Liver (tissue), 9 donors: ENCODE results near the gene NCAM1. TPM values are rescaled to one million over a fixed set of nuclear protein-coding genes. Genes with fewer than 3 reads are reported as not detected.

Experiments used
- DNase-seq: peaks from one replicate; pipeline ENCODE4 v3.0.0-alpha.2; 2017; ENCODE audit warnings: low spot score
- H3K27ac ChIP-seq, 2 donors: one replicate each; pipeline ENCODE4 v1.7.0; 2013; ENCODE audit warnings: inconsistent platforms in 2 of 2, low read length in 2 of 2, control low read depth in 1 of 2, low read depth in 1 of 2, mild to moderate bottlenecking in 1 of 2
- H3K27me3 ChIP-seq, 4 donors: one replicate each; pipeline versions ENCODE4 v1.6.1 to v1.7.0; 2013; ENCODE audit warnings: low read length in 3 of 4, inconsistent platforms in 1 of 4, mild to moderate bottlenecking in 1 of 4, moderate library complexity in 1 of 4; ENCODE audit not compliant: control insufficient read depth in 4 of 4, insufficient read depth in 4 of 4
- H3K36me3 ChIP-seq, 4 donors: one replicate each; pipeline versions ENCODE4 v1.6.1 to v1.7.0; 2013; ENCODE audit warnings: low read length in 3 of 4, mild to moderate bottlenecking in 3 of 4, low read depth in 1 of 4, moderate library complexity in 1 of 4; ENCODE audit not compliant: control insufficient read depth in 4 of 4, insufficient read depth in 3 of 4
- H3K4me1 ChIP-seq, 4 donors: one replicate each; pipeline versions ENCODE4 v1.6.1 to v1.7.0; 2013; ENCODE audit warnings: low read length in 3 of 4, mild to moderate bottlenecking in 3 of 4, moderate library complexity in 1 of 4; ENCODE audit not compliant: control insufficient read depth in 4 of 4, insufficient read depth in 4 of 4
- H3K4me3 ChIP-seq, 3 donors: one replicate each; pipeline versions ENCODE4 v1.6.1 to v1.7.0; 2013; ENCODE audit warnings: low read length in 3 of 3, control low read depth in 1 of 3, low read depth in 1 of 3, mild to moderate bottlenecking in 1 of 3
- H3K9ac ChIP-seq, 2 donors: one replicate each; pipeline ENCODE4 v1.7.0; 2013; ENCODE audit warnings: low read length in 2 of 2, mild to moderate bottlenecking in 2 of 2, moderate library complexity in 2 of 2, control low read depth in 1 of 2, low read depth in 1 of 2
- H3K9me3 ChIP-seq, 4 donors: one replicate each; pipeline versions ENCODE4 v1.6.1 to v1.7.0; 2013; ENCODE audit warnings: low read length in 3 of 4; ENCODE audit not compliant: control insufficient read depth in 4 of 4
- ATF3 ChIP-seq: IDR thresholded peaks from 2 replicates; pipeline ENCODE4 v1.6.1; 2016; ENCODE audit warnings: antibody characterized with exemption
- CTCF ChIP-seq: fragments of 150-350 bp; IDR thresholded peaks from 2 replicates; pipeline ENCODE4 v1.5.1; 2017; ENCODE audit warnings: improper control_type of control experiment, low read depth, low read length; ENCODE audit not compliant: missing input control
- EGR1 ChIP-seq, 2 donors: IDR thresholded peaks; 2 replicates each; pipeline ENCODE4 v1.6.1; 2016 to 2018; ENCODE audit warnings: antibody characterized with exemption in 2 of 2, low read depth in 2 of 2
- FOXA1 ChIP-seq: IDR thresholded peaks from 2 replicates; pipeline ENCODE4 v1.6.1; 2016; ENCODE audit warnings: antibody characterized with exemption
- FOXA2 ChIP-seq: IDR thresholded peaks from 2 replicates; pipeline ENCODE4 v1.6.1; 2016; ENCODE audit warnings: antibody characterized with exemption
- GABPA ChIP-seq, 2 donors: IDR thresholded peaks in 1 of 2; conservative IDR thresholded peaks in 1 of 2; 2 replicates each; pipeline ENCODE4 v1.6.1; 2016; ENCODE audit warnings: antibody characterized with exemption in 2 of 2, mild to moderate bottlenecking in 1 of 2, moderate library complexity in 1 of 2
- HNF4A ChIP-seq, 2 donors: conservative IDR thresholded peaks; 2 replicates each; pipeline ENCODE4 v1.6.1; 2016; ENCODE audit warnings: antibody characterized with exemption in 2 of 2, mild to moderate bottlenecking in 2 of 2
- HNF4G ChIP-seq: IDR thresholded peaks from 2 replicates; pipeline ENCODE4 v1.6.1; 2016; ENCODE audit warnings: antibody characterized with exemption
- JUND ChIP-seq, 2 donors: IDR thresholded peaks; 2 replicates each; pipeline ENCODE4 v1.6.1; 2016; ENCODE audit warnings: antibody characterized with exemption in 2 of 2
- MAX ChIP-seq: IDR thresholded peaks from 2 replicates; pipeline ENCODE4 v1.6.1; 2016; ENCODE audit warnings: antibody characterized with exemption
- NR2F2 ChIP-seq: IDR thresholded peaks from 2 replicates; pipeline ENCODE4 v1.6.1; 2016; ENCODE audit warnings: antibody characterized with exemption
- RAD21 ChIP-seq, 2 donors: IDR thresholded peaks; 2 replicates each; pipeline ENCODE4 v1.6.1; 2016; ENCODE audit warnings: antibody characterized with exemption in 2 of 2, mild to moderate bottlenecking in 2 of 2
- REST ChIP-seq: IDR thresholded peaks from 2 replicates; pipeline ENCODE4 v1.6.1; 2016; ENCODE audit warnings: antibody characterized with exemption, mild to moderate bottlenecking
- RXRA ChIP-seq, 2 donors: IDR thresholded peaks; 2 replicates each; pipeline ENCODE4 v1.6.1; 2017 to 2018; ENCODE audit warnings: antibody characterized with exemption in 2 of 2, mild to moderate bottlenecking in 1 of 2
- SP1 ChIP-seq: IDR thresholded peaks from 2 replicates; pipeline ENCODE4 v1.6.1; 2018; ENCODE audit warnings: antibody characterized with exemption, mild to moderate bottlenecking
- TAF1 ChIP-seq: conservative IDR thresholded peaks from 2 replicates; pipeline ENCODE4 v1.6.1; 2016; ENCODE audit warnings: antibody characterized with exemption, mild to moderate bottlenecking
- YY1 ChIP-seq: IDR thresholded peaks from 2 replicates; pipeline ENCODE4 v1.6.1; 2016; ENCODE audit warnings: antibody characterized with exemption, mild to moderate bottlenecking
- ZBTB33 ChIP-seq: IDR thresholded peaks from 2 replicates; pipeline ENCODE4 v1.6.1; 2016; ENCODE audit warnings: antibody characterized with exemption
- WGBS: extraction: QIAGEN DNeasy Blood & Tissue Kit; methylation state at CpG from one replicate; pipeline ENCODE4 v1.1.7; 2013; 5-methylcytosine and 5-hydroxymethylcytosine counted together
- polyA plus RNA-seq, 2 donors: library from polyadenylated mRNA; stranded (reverse) in 1 of 2; unstranded in 1 of 2; fragments of 200-250 nt in 1 of 2; fragments of >200 nt in 1 of 2; fragmentation: Nextera tagmentation in 1 of 2; extraction: Ambion mirVana in 1 of 2; gene quantifications; one replicate each; pipeline versions ENCODE4 v1.2.1 to v1.2.3, GENCODE V29; 2013 to 2015
- total RNA-seq, 2 donors: library from RNA; depleted of rRNA; stranded (reverse); fragments of >200 nt; gene quantifications; one replicate each; pipeline ENCODE4 v1.2.3, GENCODE V29; 2014
- donor health status: healthy.
- donor health status: healthy.
- donor health status: healthy.
- donor health status: healthy.
- donor health status: healthy.

The NCAM1 gene
- total and polyA plus RNA-seq, 4 donors = 0.65 to 2.1 (median 0.88) TPM

- TF ChIP-seq TAF1 (no peak), GABPA (IDR thresholded peaks at IDR 0.05 in 1 of 2, conservative IDR thresholded peaks at IDR 0.05 in 1 of 2) (no peak), REST (no peak), FOXA1 (no peak), EGR1 (IDR thresholded peaks at IDR 0.05; ENCODE audit: low read depth in 2 of 2) (no peak), CTCF (no peak), NR2F2 (no peak), JUND (IDR thresholded peaks at IDR 0.05) (no peak), HNF4A (conservative IDR thresholded peaks at IDR 0.05) (no peak), HNF4G (no peak), ATF3 (no peak), MAX (no peak), RAD21 (IDR thresholded peaks at IDR 0.05) (no peak), FOXA2 (no peak), YY1 (no peak), RXRA (IDR thresholded peaks at IDR 0.05) (no peak), ZBTB33 (no peak), SP1 (no peak)
- H3K27ac ChIP-seq = no peak overlapping the region
- peaks cover 0 to 2% (median 0%) of the 10 kb centered on the region in 4 donors for H3K9me3 ChIP-seq
- H3K4me1 ChIP-seq = no peaks in the 10 kb centered on the region
- H3K36me3 ChIP-seq = no peaks in the 10 kb centered on the region
- DNase-seq = no peak
- no peaks in the 10 kb centered on the region for H3K27me3 ChIP-seq
- H3K9ac ChIP-seq = no peak overlapping the region
- H3K4me3 ChIP-seq = no peak overlapping the region
These were observed 53.9 kb downstream of the NCAM1 start for GRCh38 chr11:113015098-113015455.

- 46% methylated on average over 4 of the region's 4 CpGs for WGBS
- Histone ChIP-seq H3K27ac (no peak overlapping the region), H3K4me1 (no peaks in the 10 kb centered on the region)
These were observed 55.7 kb downstream of the NCAM1 start for GRCh38 chr11:113016905-113017304.

More at GRCh38 chr11:113016905-113017304, 55.7 kb downstream of the NCAM1 start:
- H3K9ac ChIP-seq = no peak overlapping the region
- H3K36me3 ChIP-seq = no peaks in the 10 kb centered on the region
- H3K4me3 ChIP-seq = no peak overlapping the region
- peaks cover 0 to 2% (median 0%) of the 10 kb centered on the region in 4 donors for H3K9me3 ChIP-seq
- no peaks in the 10 kb centered on the region for H3K27me3 ChIP-seq
- TF ChIP-seq EGR1 (IDR thresholded peaks at IDR 0.05; ENCODE audit: low read depth in 2 of 2) (no peak), HNF4G (no peak), FOXA1 (no peak), FOXA2 (no peak)
- DNase-seq = no peak
